ENCODE measurements around the gene SCRG1.

The SCRG1 gene

DNA sequence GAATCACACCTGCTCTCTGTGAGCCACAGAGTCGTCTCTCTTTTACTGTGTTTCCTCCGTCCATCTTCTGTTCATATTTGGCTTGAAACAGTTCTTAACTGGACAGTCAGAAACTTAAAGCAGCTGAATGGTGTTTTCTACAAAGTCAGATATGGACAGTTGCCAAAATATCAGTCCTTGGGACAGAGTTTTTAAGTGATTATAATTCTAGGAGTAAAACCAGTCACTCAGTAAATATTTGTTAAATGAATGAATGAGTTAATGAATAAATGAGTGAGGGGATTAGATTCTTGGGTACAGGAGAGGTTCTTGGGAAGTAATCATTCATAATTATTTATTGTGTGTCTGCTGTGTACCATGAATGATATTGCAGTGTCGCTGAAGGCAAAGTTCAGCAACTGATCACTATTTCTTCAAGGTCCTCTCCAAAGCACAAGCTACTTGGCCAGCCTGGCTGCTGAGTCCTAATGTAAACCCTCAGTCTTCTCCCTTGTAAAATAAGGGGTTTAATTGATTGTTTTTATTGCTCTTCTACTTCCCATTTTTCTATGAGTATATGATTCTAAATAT is 5.5 kb upstream of the SCRG1 start:
- TF ChIP-seq, protein P1, sequence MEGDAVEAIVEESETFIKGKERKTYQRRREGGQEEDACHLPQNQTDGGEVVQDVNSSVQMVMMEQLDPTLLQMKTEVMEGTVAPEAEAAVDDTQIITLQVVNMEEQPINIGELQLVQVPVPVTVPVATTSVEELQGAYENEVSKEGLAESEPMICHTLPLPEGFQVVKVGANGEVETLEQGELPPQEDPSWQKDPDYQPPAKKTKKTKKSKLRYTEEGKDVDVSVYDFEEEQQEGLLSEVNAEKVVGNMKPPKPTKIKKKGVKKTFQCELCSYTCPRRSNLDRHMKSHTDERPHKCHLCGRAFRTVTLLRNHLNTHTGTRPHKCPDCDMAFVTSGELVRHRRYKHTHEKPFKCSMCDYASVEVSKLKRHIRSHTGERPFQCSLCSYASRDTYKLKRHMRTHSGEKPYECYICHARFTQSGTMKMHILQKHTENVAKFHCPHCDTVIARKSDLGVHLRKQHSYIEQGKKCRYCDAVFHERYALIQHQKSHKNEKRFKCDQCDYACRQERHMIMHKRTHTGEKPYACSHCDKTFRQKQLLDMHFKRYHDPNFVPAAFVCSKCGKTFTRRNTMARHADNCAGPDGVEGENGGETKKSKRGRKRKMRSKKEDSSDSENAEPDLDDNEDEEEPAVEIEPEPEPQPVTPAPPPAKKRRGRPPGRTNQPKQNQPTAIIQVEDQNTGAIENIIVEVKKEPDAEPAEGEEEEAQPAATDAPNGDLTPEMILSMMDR (IDR thresholded peaks at IDR 0.05; ENCODE audit: control insufficient read depth, extremely low read depth, insufficient read depth): no peak
- no peak for DNase-seq (ENCODE audit: low read depth)
- H3K4me3 ChIP-seq (ENCODE audit: low read depth, low read length): no peak overlapping the region

DNA sequence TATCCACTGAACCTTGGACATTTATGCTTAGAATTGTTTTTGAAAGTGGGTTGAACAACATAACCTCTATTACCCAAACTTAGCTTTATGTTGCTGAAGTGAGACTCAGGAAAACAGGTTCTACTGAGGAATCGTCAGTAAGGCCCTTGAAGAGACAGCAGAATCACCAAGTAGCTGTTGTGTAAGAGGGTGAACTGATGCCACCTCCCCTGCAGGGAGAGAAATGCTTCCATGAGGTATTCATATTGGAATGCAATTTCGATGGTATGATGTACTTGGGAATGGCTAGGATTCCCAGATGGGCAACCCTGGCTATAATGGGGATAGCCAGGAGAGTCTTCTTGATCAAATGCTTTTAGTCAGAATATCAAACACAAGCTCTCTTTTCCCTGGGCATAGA is 4.1 kb upstream of the SCRG1 start:
- TF ChIP-seq, protein P1 (IDR thresholded peaks at IDR 0.05; ENCODE audit: control insufficient read depth, extremely low read depth, insufficient read depth): no peak
- H3K4me3 ChIP-seq (ENCODE audit: low read depth, low read length): no peak overlapping the region
- DNase-seq (ENCODE audit: low read depth): no peak

DNA sequence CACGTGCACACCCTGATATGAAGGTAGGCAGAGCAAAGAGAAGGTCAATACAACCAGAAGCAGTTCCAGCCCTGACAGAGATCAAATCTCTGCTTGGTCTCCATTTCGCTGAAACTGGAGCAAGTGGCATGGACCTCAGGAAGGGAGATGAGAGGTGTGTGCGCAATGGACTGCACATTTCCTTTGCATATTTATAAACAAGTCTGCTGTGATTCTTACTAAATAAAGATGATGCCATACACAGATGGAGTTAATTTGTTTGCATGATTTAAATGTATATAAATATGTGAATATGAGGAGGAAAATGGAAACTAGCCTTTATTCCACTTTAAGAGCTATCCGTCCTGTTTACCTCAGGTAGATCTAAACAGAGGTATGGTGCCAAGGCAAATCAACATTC is 2.1 kb upstream of the SCRG1 start:
- TF ChIP-seq, protein P1 (IDR thresholded peaks at IDR 0.05; ENCODE audit: control insufficient read depth, extremely low read depth, insufficient read depth): no peak
- H3K4me3 ChIP-seq (ENCODE audit: low read depth, low read length): no peak overlapping the region

DNA sequence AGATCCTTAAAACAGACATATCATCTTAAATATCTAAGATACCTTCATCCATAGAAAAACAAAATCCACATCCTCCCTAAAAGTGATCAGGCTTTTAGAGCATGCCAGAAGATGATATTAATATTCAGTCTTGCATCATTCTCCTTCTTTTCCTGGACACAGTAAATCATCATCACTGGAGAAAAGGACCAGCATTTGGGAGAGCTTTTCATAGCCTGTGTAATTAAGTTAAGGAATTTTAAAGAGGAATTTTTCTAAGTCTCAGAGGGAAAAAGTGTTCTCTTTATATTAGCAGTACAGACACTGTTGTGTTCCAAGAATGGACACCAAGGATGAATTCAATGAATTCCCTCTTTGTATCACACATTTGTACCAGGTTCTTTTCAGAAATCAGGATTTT is 696 bp downstream of the SCRG1 start:
- H3K4me3 ChIP-seq (ENCODE audit: low read depth, low read length): no peak overlapping the region
- DNase-seq (ENCODE audit: low read depth): no peak
- TF ChIP-seq, protein P1 (IDR thresholded peaks at IDR 0.05; ENCODE audit: control insufficient read depth, extremely low read depth, insufficient read depth): no peak

More for the DNA sequence above, 2.1 kb upstream of the SCRG1 start:
- DNase-seq (ENCODE audit: low read depth): no peak

DNA sequence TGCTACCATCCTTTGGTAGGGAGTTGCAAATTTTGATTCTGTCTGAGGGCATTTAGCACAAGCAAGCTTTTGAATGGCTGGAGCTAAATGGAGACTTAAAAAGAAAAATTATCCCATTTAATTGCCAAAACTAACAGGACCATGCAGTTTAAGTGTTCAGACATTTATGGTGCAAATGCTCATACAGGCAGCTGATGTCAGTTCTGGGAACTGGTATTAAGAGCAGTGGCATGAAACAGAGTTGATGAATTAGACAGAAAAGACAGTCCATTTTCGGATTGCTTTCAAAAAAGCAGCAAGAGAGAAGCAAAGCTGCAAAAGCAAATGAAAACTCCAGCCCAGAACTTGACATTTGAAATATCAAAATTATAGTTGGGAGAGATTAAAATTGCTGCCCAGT is 1.3 kb downstream of the SCRG1 start:
- DNase-seq (ENCODE audit: low read depth): no peak
- H3K4me3 ChIP-seq (ENCODE audit: low read depth, low read length): no peak overlapping the region
- TF ChIP-seq, protein P1 (IDR thresholded peaks at IDR 0.05; ENCODE audit: control insufficient read depth, extremely low read depth, insufficient read depth): no peak

DNA sequence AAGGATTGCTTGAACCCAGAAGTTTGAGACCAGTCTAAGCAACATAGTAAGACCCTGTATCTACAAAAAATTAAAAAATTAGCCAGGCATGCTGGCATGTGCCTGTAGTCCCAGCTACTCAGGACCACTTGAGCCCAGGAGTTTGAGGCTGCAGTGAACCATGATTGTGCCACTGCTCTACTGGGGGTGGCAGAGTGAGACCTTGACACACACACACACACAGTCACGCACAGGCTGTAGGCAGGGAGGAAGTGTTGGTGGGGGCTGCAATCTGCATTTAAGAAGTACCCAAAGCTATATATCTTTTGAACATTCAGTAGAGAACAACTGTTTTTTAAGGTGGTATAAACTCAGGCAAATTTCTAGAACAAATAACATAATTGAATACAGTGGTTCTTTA is 7.2 kb downstream of the SCRG1 start:
- TF ChIP-seq, protein P1 (IDR thresholded peaks at IDR 0.05; ENCODE audit: control insufficient read depth, extremely low read depth, insufficient read depth): no peak
- no peak for DNase-seq (ENCODE audit: low read depth)
- no peak overlapping the region for H3K4me3 ChIP-seq (ENCODE audit: low read depth, low read length)

DNA sequence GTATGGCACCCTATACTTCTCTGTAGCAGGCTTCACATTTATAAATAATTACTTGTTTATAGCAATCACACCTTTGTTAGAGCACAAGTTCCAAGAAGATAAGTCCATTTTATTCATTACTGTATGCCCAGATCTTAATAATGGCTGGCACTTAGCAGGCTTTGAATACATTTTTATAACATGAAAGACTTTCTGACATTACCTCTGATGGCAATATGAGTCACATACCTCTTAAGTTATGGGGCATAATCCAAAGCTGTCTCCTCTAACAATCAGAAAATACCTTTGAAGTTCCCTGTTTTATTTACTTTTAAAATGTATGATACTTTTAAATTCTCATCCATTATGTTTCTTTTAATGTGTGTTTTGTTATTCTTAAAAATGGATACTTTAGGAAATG is 12.2 kb downstream of the SCRG1 start:
- TF ChIP-seq, protein P1 (IDR thresholded peaks at IDR 0.05; ENCODE audit: control insufficient read depth, extremely low read depth, insufficient read depth): no peak
- no peak for DNase-seq (ENCODE audit: low read depth)
- no peak overlapping the region for H3K4me3 ChIP-seq (ENCODE audit: low read depth, low read length)

All from LNCaP clone FGC (cell line).